ENCODE data around the gene ESF1.

ESF1 gene

GRCh38 chr20:13791540-13792459 lies 7.1 kb upstream of the ESF1 start:
- TF ChIP-seq CTCF (IDR thresholded peaks at IDR 0.05; ENCODE audit: low read depth, low read length): no peak
- in situ Hi-C loops (cut with HindIII; ENCODE audit: low sequenced_read_pairs): no loop called here
- H3K4me3 ChIP-seq (ENCODE audit: low read depth, low read length): no peak overlapping the region
- no peak for DNase-seq (ENCODE audit: low read depth, low spot score)

- no peak for DNase-seq (ENCODE audit: low read depth, low spot score)
- in situ Hi-C loops (cut with HindIII; ENCODE audit: low sequenced_read_pairs): no loop called here
- TF ChIP-seq CTCF (IDR thresholded peaks at IDR 0.05; ENCODE audit: low read depth, low read length): no peak
Measured at GRCh38 chr20:13790708-13791107, 6.0 kb upstream of the ESF1 start.

GRCh38 chr20:13788167-13788834 lies 3.6 kb upstream of the ESF1 start:
- DNase-seq (ENCODE audit: low read depth, low spot score): peak; percentile 70
- peak; percentile 69 for TF ChIP-seq CTCF (IDR thresholded peaks at IDR 0.05; ENCODE audit: low read depth, low read length)
- in situ Hi-C loops (cut with HindIII; ENCODE audit: low sequenced_read_pairs): no loop called here
- no peak overlapping the region for H3K4me3 ChIP-seq (ENCODE audit: low read depth, low read length)

More at GRCh38 chr20:13790708-13791107, 6.0 kb upstream of the ESF1 start:
- no peak overlapping the region for H3K4me3 ChIP-seq (ENCODE audit: low read depth, low read length)

- in situ Hi-C loops (cut with HindIII; ENCODE audit: low sequenced_read_pairs): no loop called here
Measured at GRCh38 chr20:13786143-13786828, 1.6 kb upstream of the ESF1 start.

GRCh38 chr20:13784271-13784892 lies 337 bp downstream of the ESF1 start:
- no peak for DNase-seq (ENCODE audit: low read depth, low spot score)
- H3K4me3 ChIP-seq (ENCODE audit: low read depth, low read length): peak overlapping the region; percentile 77
- no peak for TF ChIP-seq CTCF (IDR thresholded peaks at IDR 0.05; ENCODE audit: low read depth, low read length)
- in situ Hi-C loops (cut with HindIII; ENCODE audit: low sequenced_read_pairs): no loop called here

More at GRCh38 chr20:13786143-13786828, 1.6 kb upstream of the ESF1 start:
- peak overlapping the region; percentile 77 for H3K4me3 ChIP-seq (ENCODE audit: low read depth, low read length)
- DNase-seq (ENCODE audit: low read depth, low spot score): no peak
- TF ChIP-seq CTCF (IDR thresholded peaks at IDR 0.05; ENCODE audit: low read depth, low read length): no peak

DNA sequence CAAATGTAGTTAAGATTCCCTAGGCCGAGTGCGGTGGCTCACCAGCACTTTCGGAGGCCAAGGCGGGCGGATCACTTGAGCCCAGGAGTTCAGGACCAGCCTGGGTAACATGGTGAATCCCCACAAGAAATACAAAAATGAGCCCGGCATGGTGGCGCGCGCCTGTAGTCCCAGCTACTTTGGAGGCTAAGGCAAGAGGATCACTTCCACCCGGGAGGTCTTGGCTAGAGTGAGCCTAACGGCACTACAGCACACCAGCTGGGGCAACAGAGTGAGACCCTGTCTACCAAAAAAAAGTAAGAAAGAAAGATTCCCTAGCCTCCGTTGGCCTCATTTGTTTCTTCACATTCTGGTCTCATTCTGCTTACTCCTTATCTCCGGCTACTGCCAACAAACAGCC lies 1.2 kb downstream of the ESF1 start:
- H3K4me3 ChIP-seq (ENCODE audit: low read depth, low read length): peak overlapping the region; percentile 77
- no peak for DNase-seq (ENCODE audit: low read depth, low spot score)
- TF ChIP-seq CTCF (IDR thresholded peaks at IDR 0.05; ENCODE audit: low read depth, low read length): no peak
- in situ Hi-C loops (cut with HindIII; ENCODE audit: low sequenced_read_pairs): no loop called here

Data from astrocyte of the spinal cord (primary cell).